Body of pancreas (tissue), 4 donors: ENCODE data around the gene ADCY3. TPM values are rescaled to one million over a fixed set of nuclear protein-coding genes. Genes with fewer than 3 reads are reported as not detected.

ENCODE experiments used
- ATAC-seq: fragments of 150-250 bp; one replicate; pipeline ENCODE4 v1.9.1; 2016
- DNase-seq, 4 donors: peaks; one replicate each; pipeline ENCODE4 v3.0.0-alpha.2; 2019
- H3K27ac ChIP-seq, 4 donors: fragments of 200-600 bp; sonication (generic); 1 replicate in 3 of 4; 2 replicates in 1 of 4; pipeline versions ENCODE4 v1.5.1 to v1.6.1; 2016 to 2019; ENCODE audit warnings: mild to moderate bottlenecking in 1 of 4, mixed read lengths in 1 of 4, moderate library complexity in 1 of 4
- H3K27me3 ChIP-seq, 2 donors: fragments of 200-600 bp; sonication (generic); one replicate each; pipeline ENCODE4 v1.6.0; 2016; ENCODE audit warnings: mild to moderate bottlenecking in 1 of 2
- H3K36me3 ChIP-seq, 2 donors: fragments of 200-600 bp; sonication (generic); replicated peaks in 1 of 2; 2 replicates each; pipeline ENCODE4 v1.5.1; 2016; ENCODE audit warnings: low read depth in 2 of 2; ENCODE audit not compliant: insufficient read depth in 1 of 2
- H3K4me1 ChIP-seq: fragments of 200-600 bp; sonication (generic); one replicate; pipeline ENCODE4 v1.6.0; 2016
- H3K4me3 ChIP-seq, 2 donors: fragments of 200-600 bp; sonication (generic); 1 replicate in 1 of 2; 2 replicates in 1 of 2; pipeline ENCODE4 v1.5.1; 2016 to 2019
- H3K9me3 ChIP-seq, 3 donors: fragments of 200-600 bp; sonication (generic); 1 replicate in 2 of 3; 2 replicates in 1 of 3; pipeline ENCODE4 v1.5.1; 2016
- CTCF ChIP-seq, 7 experiments: fragments of 450-650 bp in 4 of 7; fragments of 200-600 bp in 3 of 7; sonication (generic) in 3 of 7; IDR thresholded peaks; one replicate each; pipeline ENCODE4 v1.5.1; 2016 to 2019; ENCODE audit warnings: antibody characterized with exemption in 7 of 7
- POLR2A ChIP-seq, 3 donors: fragments of 450-650 bp; IDR thresholded peaks; one replicate each; pipeline ENCODE4 v1.6.1; 2016; ENCODE audit warnings: antibody characterized with exemption in 3 of 3, mild to moderate bottlenecking in 2 of 3
- WGBS, 2 donors: methylation state at CpG; one replicate each; pipeline ENCODE4 v1.1.5; 2017; 5-methylcytosine and 5-hydroxymethylcytosine counted together
- intact Hi-C: fragments of 100-400 bp; cut with DNase I; formaldehyde crosslinking; loops from one replicate; pipeline ENCODE4 v1.15.1; 2023
- total RNA-seq, 2 donors: library from RNA; depleted of rRNA; stranded (reverse); fragments of >200 nt; gene quantifications; one replicate each; pipeline ENCODE4 v1.1.0, GENCODE V29; 2016

Gene ADCY3
- total RNA-seq, 2 donors from 2014 or later: 17.1 to 63.9 TPM

GRCh38 chr2:24957976-24958375 is 37.9 kb upstream of the ADCY3 start:
- H3K4me1 ChIP-seq: no peaks in the 10 kb centered on the region
- no peak for ATAC-seq
- DNase-seq: no peak
- no peaks in the 10 kb centered on the region for H3K9me3 ChIP-seq
- H3K36me3 ChIP-seq: peaks cover 8 to 19% of the 10 kb centered on the region in 2 donors
- no peaks in the 10 kb centered on the region for H3K27me3 ChIP-seq
- intact Hi-C loops: no loop called here
- H3K27ac ChIP-seq: no peak overlapping the region
- no peak for TF ChIP-seq POLR2A (IDR thresholded peaks at IDR 0.05)
- TF ChIP-seq CTCF (IDR thresholded peaks at IDR 0.05): no peak
- 82 to 86% methylated on average over 2 of the region's 2 CpGs for WGBS, 2 donors
- no peak overlapping the region for H3K4me3 ChIP-seq

GRCh38 chr2:24957221-24957620 is 37.2 kb upstream of the ADCY3 start:
- intact Hi-C loops: no loop called here
- H3K4me3 ChIP-seq: no peak overlapping the region
- no peaks in the 10 kb centered on the region for H3K27me3 ChIP-seq
- H3K4me1 ChIP-seq: no peaks in the 10 kb centered on the region
- TF ChIP-seq POLR2A (IDR thresholded peaks at IDR 0.05) (no peak), CTCF (IDR thresholded peaks at IDR 0.05) (no peak)
- DNase-seq (no peak), ATAC-seq (no peak)
- peaks cover 8 to 19% of the 10 kb centered on the region in 2 donors for H3K36me3 ChIP-seq
- H3K9me3 ChIP-seq: no peaks in the 10 kb centered on the region
- no peak overlapping the region for H3K27ac ChIP-seq
- 59 to 77% methylated on average over 1 of the region's 1 CpG for whole genome bisulfite sequencing, 2 donors

GRCh38 chr2:24955921-24956320 is 35.9 kb upstream of the ADCY3 start:
- H3K4me3 ChIP-seq: no peak overlapping the region
- ATAC-seq (no peak), DNase-seq (no peak)
- H3K27me3 ChIP-seq: no peaks in the 10 kb centered on the region
- no peaks in the 10 kb centered on the region for H3K9me3 ChIP-seq
- peaks cover 8 to 22% of the 10 kb centered on the region in 2 donors for H3K36me3 ChIP-seq
- intact Hi-C loops: no loop called here
- H3K27ac ChIP-seq: no peak overlapping the region
- TF ChIP-seq POLR2A (IDR thresholded peaks at IDR 0.05) (no peak), CTCF (IDR thresholded peaks at IDR 0.05) (no peak)
- H3K4me1 ChIP-seq: no peaks in the 10 kb centered on the region

- no peaks in the 10 kb centered on the region for H3K27me3 ChIP-seq
- intact Hi-C loops: no loop called here
- DNase-seq (no peak), ATAC-seq (no peak)
- no peak overlapping the region for H3K27ac ChIP-seq
- H3K4me1 ChIP-seq: no peaks in the 10 kb centered on the region
- H3K9me3 ChIP-seq: no peaks in the 10 kb centered on the region
- H3K36me3 ChIP-seq: peaks cover 8 to 22% of the 10 kb centered on the region in 2 donors
- TF ChIP-seq CTCF (IDR thresholded peaks at IDR 0.05): no peak
- no peak for TF ChIP-seq POLR2A (IDR thresholded peaks at IDR 0.05)
- no peak overlapping the region for H3K4me3 ChIP-seq
These were observed 35.2 kb upstream of the ADCY3 start for GRCh38 chr2:24955232-24955631.

GRCh38 chr2:24950102-24950501 is 30.1 kb upstream of the ADCY3 start:
- Histone ChIP-seq H3K36me3 (peaks cover 0 to 7% of the 10 kb centered on the region in 2 donors), H3K4me3 (no peak overlapping the region), H3K27ac (no peak overlapping the region), H3K4me1 (peaks cover 11% of the 10 kb centered on the region), H3K9me3 (no peaks in the 10 kb centered on the region), H3K27me3 (no peaks in the 10 kb centered on the region)
- WGBS, 2 donors: 91 to 95% methylated on average over 7 of the region's 7 CpGs
- TF ChIP-seq CTCF (IDR thresholded peaks at IDR 0.05) (no peak), POLR2A (IDR thresholded peaks at IDR 0.05) (no peak)
- ATAC-seq (no peak), DNase-seq (no peak)
- intact Hi-C loops: no loop called here
